Subcutaneous abdominal adipose tissue (tissue), 5 donors: ENCODE results near the gene MPST.

ENCODE experiments used
- H3K27ac ChIP-seq: one replicate; pipeline ENCODE4 v1.7.0; 2013; ENCODE audit warnings: low read depth, mild to moderate bottlenecking, inconsistent platforms, low read length, moderate library complexity
- H3K27me3 ChIP-seq, 5 donors: one replicate each; pipeline ENCODE4 v1.7.0; 2013; ENCODE audit warnings: low read length in 5 of 5, inconsistent platforms in 1 of 5; ENCODE audit not compliant: control insufficient read depth in 5 of 5, insufficient read depth in 4 of 5
- H3K36me3 ChIP-seq, 5 donors: one replicate each; pipeline ENCODE4 v1.7.0; 2013; ENCODE audit warnings: low read length in 5 of 5; ENCODE audit not compliant: control insufficient read depth in 5 of 5, insufficient read depth in 5 of 5
- H3K4me1 ChIP-seq, 5 donors: one replicate each; pipeline ENCODE4 v1.7.0; 2013; ENCODE audit warnings: low read length in 5 of 5, mild to moderate bottlenecking in 3 of 5, moderate library complexity in 1 of 5; ENCODE audit not compliant: control insufficient read depth in 5 of 5, insufficient read depth in 5 of 5
- H3K4me3 ChIP-seq, 5 donors: one replicate each; pipeline ENCODE4 v1.7.0; 2013; ENCODE audit warnings: low read length in 5 of 5, low read depth in 1 of 5
- H3K9ac ChIP-seq, 5 donors: one replicate each; pipeline ENCODE4 v1.7.0; 2013; ENCODE audit warnings: low read length in 5 of 5, mild to moderate bottlenecking in 4 of 5, moderate library complexity in 3 of 5
- H3K9me3 ChIP-seq, 5 donors: one replicate each; pipeline ENCODE4 v1.7.0; 2013; ENCODE audit warnings: low read length in 5 of 5; ENCODE audit not compliant: control insufficient read depth in 5 of 5
- donor health status: healthy.
- donor health status: healthy.
- donor health status: healthy.
- donor health status: healthy.
- donor health status: healthy.

MPST gene

DNA sequence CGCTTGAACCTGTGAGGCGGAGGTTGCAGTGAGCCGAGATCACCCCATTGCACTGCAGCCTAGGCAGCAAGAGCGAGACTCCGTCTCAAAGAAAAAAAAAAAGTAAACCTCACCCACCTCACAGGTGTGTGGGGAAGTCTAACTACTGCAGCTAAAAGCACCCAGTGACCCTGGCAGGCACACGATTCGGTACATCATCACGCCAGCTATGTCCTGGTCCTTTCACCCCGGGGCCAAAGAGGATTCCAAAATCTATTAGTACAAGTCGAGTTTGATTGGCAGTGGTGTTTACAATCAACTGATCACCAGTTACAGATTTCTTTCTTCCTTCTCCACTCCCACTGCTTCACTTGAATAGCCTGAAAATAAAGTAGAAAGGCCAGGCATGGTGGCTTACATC lies 6.6 kb upstream of the MPST start:
- Histone ChIP-seq H3K9ac (no peak overlapping the region), H3K27ac (peak overlapping the region; percentile 90), H3K4me3 (no peak overlapping the region), H3K36me3 (peaks cover 0 to 5% (median 0%) of the 10 kb centered on the region in 5 donors), H3K27me3 (no peaks in the 10 kb centered on the region), H3K9me3 (no peaks in the 10 kb centered on the region), H3K4me1 (peaks cover 11 to 73% (median 65%) of the 10 kb centered on the region in 5 donors)

GRCh38 chr22:37014415-37014806 lies 5.1 kb upstream of the MPST start:
- Histone ChIP-seq H3K27ac (peak overlapping the region; percentile 90), H3K4me1 (peaks cover 9 to 82% (median 66%) of the 10 kb centered on the region in 5 donors), H3K27me3 (no peaks in the 10 kb centered on the region), H3K4me3 (no peak overlapping the region), H3K9me3 (no peaks in the 10 kb centered on the region), H3K36me3 (peaks cover 0 to 6% (median 0%) of the 10 kb centered on the region in 5 donors), H3K9ac (peak overlapping the region in 3 of 5 donors; percentile 16 to 72 (median 34))

DNA sequence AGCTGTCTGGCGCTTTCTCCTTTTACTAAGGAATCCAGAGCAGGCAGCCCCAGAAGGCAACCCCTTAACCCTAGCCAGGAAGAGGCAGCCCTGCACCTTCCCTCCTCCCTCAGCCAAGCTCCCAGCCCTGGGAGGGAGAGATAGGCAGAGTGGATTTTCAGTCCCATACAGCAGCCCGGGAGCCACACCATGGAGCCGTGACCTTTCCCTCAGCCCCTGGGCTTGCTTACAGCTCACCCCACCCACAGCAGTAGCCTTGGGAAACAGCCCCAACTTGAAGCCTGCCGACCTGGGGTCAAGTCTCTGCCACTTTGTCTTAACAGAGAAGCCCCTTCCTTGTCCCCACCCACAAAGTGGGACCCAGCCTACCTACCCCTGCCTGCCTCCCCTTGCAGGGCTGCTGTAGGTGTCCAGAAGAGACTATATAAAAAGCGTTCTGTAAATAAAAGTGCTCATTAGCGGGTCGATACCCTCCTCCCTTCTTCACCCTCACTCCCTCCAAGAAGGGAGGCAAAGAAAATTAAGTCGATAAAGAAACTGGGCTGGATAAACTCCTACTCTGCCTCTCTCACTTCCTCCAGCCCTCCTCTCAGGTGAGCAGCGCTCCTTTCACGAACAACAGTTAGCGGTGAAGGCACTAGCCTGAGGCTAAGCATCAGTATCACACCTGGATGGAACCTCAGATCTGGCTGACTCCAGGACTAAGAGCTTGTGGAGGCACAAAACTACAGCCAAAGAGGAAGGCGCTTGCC lies 4.5 kb upstream of the MPST start:
- H3K4me3 ChIP-seq = peak overlapping the region in 2 of 5 donors; percentile 2 to 13
- H3K9me3 ChIP-seq = no peaks in the 10 kb centered on the region
- H3K36me3 ChIP-seq = peaks cover 0 to 6% (median 0%) of the 10 kb centered on the region in 5 donors
- H3K27me3 ChIP-seq = no peaks in the 10 kb centered on the region
- peaks cover 9 to 83% (median 70%) of the 10 kb centered on the region in 5 donors for H3K4me1 ChIP-seq
- peak overlapping the region; percentile 90 for H3K27ac ChIP-seq
- H3K9ac ChIP-seq = peak overlapping the region in 4 of 5 donors; percentile 9 to 72 (median 34)

DNA sequence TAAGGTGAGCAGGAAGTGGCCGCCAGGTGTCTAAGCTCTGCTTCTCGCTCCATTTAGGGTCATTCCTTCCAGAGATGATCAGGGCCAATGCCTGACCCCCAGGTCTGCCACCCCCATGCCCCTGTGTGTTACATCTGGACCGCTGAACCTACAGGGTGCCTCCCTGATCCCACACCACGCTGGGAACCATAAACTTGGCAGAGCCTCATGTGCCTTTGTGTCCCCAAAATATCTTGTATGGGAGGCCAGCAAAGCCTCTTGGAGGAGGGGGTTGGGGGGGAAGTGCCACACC lies 4.0 kb upstream of the MPST start:
- H3K27ac ChIP-seq = peak overlapping the region; percentile 90
- peak overlapping the region in 4 of 5 donors; percentile 9 to 72 (median 34) for H3K9ac ChIP-seq

GRCh38 chr22:37016134-37016910 lies 3.2 kb upstream of the MPST start:
- peaks cover 12 to 88% (median 80%) of the 10 kb centered on the region in 5 donors for H3K4me1 ChIP-seq
- H3K27me3 ChIP-seq = no peaks in the 10 kb centered on the region
- H3K9ac ChIP-seq = peak overlapping the region in 1 of 5 donors; percentile 73
- no peaks in the 10 kb centered on the region for H3K9me3 ChIP-seq
- H3K4me3 ChIP-seq = peak overlapping the region in 2 of 5 donors; percentile 28 to 65
- H3K27ac ChIP-seq = peak overlapping the region; percentile 90
- peaks cover 0 to 6% (median 0%) of the 10 kb centered on the region in 5 donors for H3K36me3 ChIP-seq

More for the DNA sequence above, 4.0 kb upstream of the MPST start:
- H3K27me3 ChIP-seq = no peaks in the 10 kb centered on the region
- H3K4me1 ChIP-seq = peaks cover 9 to 88% (median 73%) of the 10 kb centered on the region in 5 donors
- H3K9me3 ChIP-seq = no peaks in the 10 kb centered on the region
- H3K36me3 ChIP-seq = peaks cover 0 to 6% (median 0%) of the 10 kb centered on the region in 5 donors
- peak overlapping the region in 2 of 5 donors; percentile 2 to 13 for H3K4me3 ChIP-seq

GRCh38 chr22:37017356-37017755 lies 2.2 kb upstream of the MPST start:
- H3K27ac ChIP-seq = peak overlapping the region; percentile 90
- H3K36me3 ChIP-seq = peaks cover 0 to 6% (median 0%) of the 10 kb centered on the region in 5 donors
- no peaks in the 10 kb centered on the region for H3K27me3 ChIP-seq
- H3K4me3 ChIP-seq = peak overlapping the region in 4 of 5 donors; percentile 28 to 93 (median 76)
- peaks cover 15 to 88% (median 77%) of the 10 kb centered on the region in 5 donors for H3K4me1 ChIP-seq
- H3K9ac ChIP-seq = peak overlapping the region in 4 of 5 donors; percentile 10 to 80 (median 60)
- H3K9me3 ChIP-seq = no peaks in the 10 kb centered on the region

DNA sequence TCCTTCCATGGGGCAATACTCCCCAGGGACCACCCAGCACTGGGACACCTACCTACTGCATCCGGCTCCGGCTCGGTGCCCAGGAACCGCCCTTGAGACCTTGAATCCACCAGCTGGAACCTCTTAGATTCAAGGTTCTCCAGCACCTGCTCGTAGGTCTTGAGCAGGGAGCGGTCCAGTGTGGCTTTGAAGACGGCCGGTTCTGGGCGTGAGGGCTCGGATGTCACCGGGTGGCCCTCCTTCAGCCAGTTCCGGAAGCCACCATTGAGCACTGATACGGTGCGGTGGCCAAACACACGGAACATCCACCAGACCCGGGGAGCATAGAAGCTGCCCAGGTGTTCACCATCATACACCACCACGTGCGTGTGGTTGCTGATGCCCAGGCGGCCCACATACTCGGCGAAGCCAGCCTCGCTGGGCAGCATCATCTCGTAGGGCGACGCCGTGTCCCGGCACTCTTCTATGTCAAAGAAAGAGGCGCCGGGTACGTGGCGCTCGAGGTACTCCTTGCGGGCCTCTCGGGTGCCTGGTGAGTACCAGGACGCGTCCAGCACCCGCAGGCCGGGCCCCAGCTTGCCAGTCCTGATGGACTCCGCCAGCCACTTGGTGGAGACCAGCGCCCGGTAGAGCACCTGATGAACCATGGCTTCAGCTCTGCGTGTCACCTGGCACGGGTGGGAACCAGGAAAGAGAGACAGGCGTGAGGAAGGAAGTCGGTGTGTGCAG lies 1.3 kb upstream of the MPST start:
- Histone ChIP-seq H3K27me3 (no peaks in the 10 kb centered on the region), H3K27ac (peak overlapping the region; percentile 75), H3K9ac (peak overlapping the region in 4 of 5 donors; percentile 54 to 80 (median 76)), H3K4me3 (peak overlapping the region; percentile 82 to 93 (median 87)), H3K9me3 (no peaks in the 10 kb centered on the region), H3K36me3 (peaks cover 0 to 6% (median 0%) of the 10 kb centered on the region in 5 donors), H3K4me1 (peaks cover 15 to 88% (median 77%) of the 10 kb centered on the region in 5 donors)

- H3K9ac ChIP-seq = peak overlapping the region in 4 of 5 donors; percentile 54 to 80 (median 76)
- no peaks in the 10 kb centered on the region for H3K27me3 ChIP-seq
- no peaks in the 10 kb centered on the region for H3K9me3 ChIP-seq
- H3K4me3 ChIP-seq = peak overlapping the region; percentile 82 to 93 (median 87)
- peaks cover 15 to 88% (median 77%) of the 10 kb centered on the region in 5 donors for H3K4me1 ChIP-seq
- H3K36me3 ChIP-seq = peaks cover 0 to 8% (median 0%) of the 10 kb centered on the region in 5 donors
- peak overlapping the region; percentile 75 for H3K27ac ChIP-seq
Observed at GRCh38 chr22:37018815-37019308, 680 bp upstream of the MPST start.

GRCh38 chr22:37020192-37020479 lies 594 bp downstream of the MPST start:
- Histone ChIP-seq H3K4me3 (peak overlapping the region; percentile 77 to 93 (median 87)), H3K9ac (peak overlapping the region; percentile 69 to 92 (median 78)), H3K27ac (peak overlapping the region; percentile 86), H3K4me1 (peaks cover 13 to 77% (median 68%) of the 10 kb centered on the region in 5 donors), H3K36me3 (peaks cover 0 to 19% (median 10%) of the 10 kb centered on the region in 5 donors), H3K27me3 (no peaks in the 10 kb centered on the region), H3K9me3 (no peaks in the 10 kb centered on the region)
